WI38 (cell line): ENCODE measurements around the gene SAMD4A.
"Not testable (repeated sequence)": the region's sequence is repeated elsewhere in the genome, so short reads cannot be mapped to it uniquely, and the experiment has no call there.

Source experiments
- H3K4me3 ChIP-seq: 2 replicates; pipeline ENCODE4 v1.5.1; 2011; ENCODE audit warnings: low read depth, mild to moderate bottlenecking, control low read depth, low read length
- TF ChIP-seq, protein P1 (sequence below): IDR thresholded peaks from 2 replicates; pipeline ENCODE4 v1.5.1; 2012; ENCODE audit warnings: low read depth, mild to moderate bottlenecking, control low read depth, low read length

SAMD4A gene

GRCh38 chr14:54739514-54739913 lies 172.6 kb downstream of the SAMD4A start:
- TF ChIP-seq, protein P1, sequence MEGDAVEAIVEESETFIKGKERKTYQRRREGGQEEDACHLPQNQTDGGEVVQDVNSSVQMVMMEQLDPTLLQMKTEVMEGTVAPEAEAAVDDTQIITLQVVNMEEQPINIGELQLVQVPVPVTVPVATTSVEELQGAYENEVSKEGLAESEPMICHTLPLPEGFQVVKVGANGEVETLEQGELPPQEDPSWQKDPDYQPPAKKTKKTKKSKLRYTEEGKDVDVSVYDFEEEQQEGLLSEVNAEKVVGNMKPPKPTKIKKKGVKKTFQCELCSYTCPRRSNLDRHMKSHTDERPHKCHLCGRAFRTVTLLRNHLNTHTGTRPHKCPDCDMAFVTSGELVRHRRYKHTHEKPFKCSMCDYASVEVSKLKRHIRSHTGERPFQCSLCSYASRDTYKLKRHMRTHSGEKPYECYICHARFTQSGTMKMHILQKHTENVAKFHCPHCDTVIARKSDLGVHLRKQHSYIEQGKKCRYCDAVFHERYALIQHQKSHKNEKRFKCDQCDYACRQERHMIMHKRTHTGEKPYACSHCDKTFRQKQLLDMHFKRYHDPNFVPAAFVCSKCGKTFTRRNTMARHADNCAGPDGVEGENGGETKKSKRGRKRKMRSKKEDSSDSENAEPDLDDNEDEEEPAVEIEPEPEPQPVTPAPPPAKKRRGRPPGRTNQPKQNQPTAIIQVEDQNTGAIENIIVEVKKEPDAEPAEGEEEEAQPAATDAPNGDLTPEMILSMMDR: no peak
- no peak overlapping the region for H3K4me3 ChIP-seq

DNA sequence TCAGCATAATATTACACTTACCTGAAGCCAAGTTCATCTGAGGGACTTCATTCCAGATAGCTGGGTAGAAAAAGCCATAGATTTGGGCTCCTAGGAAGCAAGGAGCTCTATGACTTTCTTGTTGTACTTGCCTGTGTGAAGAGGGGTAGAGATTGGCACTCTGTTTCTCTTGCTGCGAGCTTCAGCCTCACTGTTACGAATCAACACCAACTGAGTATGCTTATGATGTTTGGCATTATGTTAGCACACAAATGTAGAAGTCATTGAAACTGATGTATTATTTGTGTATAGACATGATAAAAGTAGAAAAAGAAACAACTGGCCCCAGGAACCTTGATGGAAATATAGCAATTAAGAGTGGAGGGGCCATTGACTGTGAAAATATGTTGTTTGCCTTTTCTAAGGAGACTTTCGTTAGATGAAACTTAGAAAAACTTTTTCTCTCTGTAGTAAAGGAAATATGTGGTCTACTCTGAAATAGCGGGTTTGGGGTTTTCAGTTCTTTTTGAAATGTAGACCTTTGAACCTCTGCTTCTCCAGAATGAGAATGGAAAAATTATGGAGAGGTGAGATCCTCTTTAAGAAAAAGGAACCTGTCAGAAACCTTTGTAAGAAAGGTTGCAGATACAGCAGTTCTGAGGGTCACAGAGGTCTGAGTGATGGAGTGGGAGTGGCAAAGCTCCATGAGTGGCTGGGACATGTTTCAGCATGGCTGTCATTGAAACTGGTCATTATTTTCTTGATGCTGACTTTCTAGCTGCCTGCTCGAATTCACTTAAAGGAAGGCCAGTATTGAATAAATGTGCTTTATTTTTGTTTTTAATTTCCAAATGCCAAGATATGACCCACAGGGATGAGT lies 175.8 kb downstream of the SAMD4A start:
- no peak overlapping the region for H3K4me3 ChIP-seq
- TF ChIP-seq, protein P1: no peak

DNA sequence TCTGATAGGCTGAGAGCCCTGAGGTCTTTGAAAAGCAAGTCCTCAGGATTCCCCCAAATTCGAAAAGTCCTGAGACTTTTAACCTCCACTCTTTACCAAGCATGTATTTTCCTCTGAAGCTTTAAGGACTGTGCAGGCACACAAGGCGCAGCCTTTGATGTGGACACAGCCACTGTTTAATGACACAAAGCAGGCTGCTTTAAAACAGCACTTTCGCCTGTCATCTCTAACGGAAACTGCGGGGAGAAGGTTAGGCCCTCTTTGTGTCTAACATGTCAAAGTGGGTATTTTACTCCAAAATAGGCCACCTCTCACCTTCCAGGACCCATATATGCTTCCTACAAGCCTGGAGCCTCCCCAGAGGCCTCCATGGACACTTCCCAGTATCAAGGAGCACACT lies 176.5 kb downstream of the SAMD4A start:
- TF ChIP-seq, protein P1: no peak

GRCh38 chr14:54746019-54746418 lies 179.1 kb downstream of the SAMD4A start:
- no peak overlapping the region for H3K4me3 ChIP-seq
- TF ChIP-seq, protein P1: no peak

More for the DNA sequence above, 176.5 kb downstream of the SAMD4A start:
- no peak overlapping the region for H3K4me3 ChIP-seq

- no peak overlapping the region for H3K4me3 ChIP-seq
- TF ChIP-seq, protein P1: no peak
Observed at GRCh38 chr14:54747616-54748015, 180.7 kb downstream of the SAMD4A start.

DNA sequence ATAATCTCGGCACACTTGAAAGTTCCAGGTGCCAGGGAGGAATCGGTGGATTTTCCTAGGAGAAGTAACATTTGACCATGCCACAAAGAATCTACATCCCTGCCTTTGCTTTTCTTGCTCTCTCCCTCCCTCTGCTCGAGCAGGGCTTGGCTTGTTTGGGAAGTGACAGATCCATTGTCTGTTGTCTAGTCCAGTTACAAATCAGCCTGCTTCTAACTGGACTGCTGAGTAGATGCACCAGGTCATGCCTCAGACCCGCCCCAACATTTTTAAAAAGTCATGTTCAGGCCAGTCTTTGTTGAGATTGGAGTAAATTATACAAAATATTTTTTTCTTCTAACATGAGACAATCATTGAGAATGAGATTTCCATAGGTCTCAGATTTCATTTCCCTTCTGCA lies 182.3 kb downstream of the SAMD4A start:
- TF ChIP-seq, protein P1: no peak

DNA sequence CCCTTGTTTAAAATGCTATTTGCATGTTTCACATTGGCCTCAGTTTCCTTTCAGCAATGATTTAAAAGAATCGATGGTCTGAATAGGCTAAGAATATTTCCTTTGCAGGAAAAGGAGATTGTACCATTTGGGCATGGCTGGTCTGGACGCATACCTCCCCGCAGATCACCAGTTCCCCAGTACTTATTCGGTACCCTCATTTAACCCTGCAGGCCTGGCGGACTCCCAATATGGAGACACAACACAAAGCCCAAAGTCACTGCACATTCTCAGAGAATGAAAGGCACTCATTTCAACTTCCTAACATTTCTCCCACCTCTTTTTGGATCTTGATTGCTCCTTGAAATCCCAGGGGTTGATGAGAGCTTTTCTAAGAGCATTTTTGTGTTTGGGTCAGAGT lies 182.8 kb downstream of the SAMD4A start:
- H3K4me3 ChIP-seq: no peak overlapping the region
- TF ChIP-seq, protein P1: no peak

More for the DNA sequence above, 182.3 kb downstream of the SAMD4A start:
- H3K4me3 ChIP-seq: no peak overlapping the region

- not testable (repeated sequence) for H3K4me3 ChIP-seq
Observed at GRCh38 chr14:54752611-54753010, 185.7 kb downstream of the SAMD4A start.

DNA sequence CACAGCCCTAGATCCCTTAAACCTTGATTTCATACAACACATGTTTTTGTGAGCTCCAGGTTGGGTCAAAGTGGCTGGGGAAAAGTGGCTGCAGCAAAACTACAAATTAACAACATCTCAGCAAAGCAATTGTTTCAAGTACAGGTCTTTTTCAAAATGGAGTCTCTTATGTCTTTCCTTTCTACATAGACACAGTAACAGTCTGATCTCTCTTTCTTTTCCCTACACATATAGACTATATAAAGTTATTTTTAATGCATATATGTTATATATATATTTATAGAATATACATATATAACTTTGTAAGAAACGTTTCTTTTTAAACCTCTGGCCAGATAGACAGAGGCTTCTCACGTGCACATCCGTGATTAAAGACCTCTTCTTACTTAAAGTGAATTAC lies 186.5 kb downstream of the SAMD4A start:
- not testable (repeated sequence) for H3K4me3 ChIP-seq
